Body of pancreas (tissue), 4 donors: ENCODE measurements around the gene C1orf115.

Experiments
- POLR2A ChIP-seq, 3 donors: fragments of 450-650 bp; IDR thresholded peaks; one replicate each; pipeline ENCODE4 v1.6.1; 2016; ENCODE audit warnings: antibody characterized with exemption in 3 of 3, mild to moderate bottlenecking in 2 of 3
- TF ChIP-seq, protein P1 (sequence below), 7 experiments: fragments of 450-650 bp in 4 of 7; fragments of 200-600 bp in 3 of 7; sonication (generic) in 3 of 7; IDR thresholded peaks; one replicate each; pipeline ENCODE4 v1.5.1; 2016 to 2019; ENCODE audit warnings: antibody characterized with exemption in 7 of 7

DNA sequence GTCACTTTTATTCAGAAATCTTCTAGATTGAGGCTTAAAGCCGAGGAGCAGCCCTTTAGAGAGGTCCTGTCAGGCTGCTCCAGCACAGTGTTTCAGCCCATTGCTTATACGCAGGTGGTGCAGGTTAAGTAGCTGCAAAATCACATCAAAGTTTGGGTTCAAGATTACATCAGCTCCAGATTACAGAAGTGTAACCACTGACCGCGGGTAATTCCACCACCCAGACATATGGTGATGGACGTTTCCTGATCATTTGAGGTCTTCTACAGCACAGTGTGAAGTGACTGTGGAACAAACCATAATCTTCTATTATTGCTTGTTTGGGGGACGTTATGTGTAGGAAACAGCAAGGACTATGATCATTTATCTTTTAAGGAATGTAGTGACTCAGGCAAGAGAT lies 11.8 kb downstream of the C1orf115 start:
- TF ChIP-seq, protein P1, sequence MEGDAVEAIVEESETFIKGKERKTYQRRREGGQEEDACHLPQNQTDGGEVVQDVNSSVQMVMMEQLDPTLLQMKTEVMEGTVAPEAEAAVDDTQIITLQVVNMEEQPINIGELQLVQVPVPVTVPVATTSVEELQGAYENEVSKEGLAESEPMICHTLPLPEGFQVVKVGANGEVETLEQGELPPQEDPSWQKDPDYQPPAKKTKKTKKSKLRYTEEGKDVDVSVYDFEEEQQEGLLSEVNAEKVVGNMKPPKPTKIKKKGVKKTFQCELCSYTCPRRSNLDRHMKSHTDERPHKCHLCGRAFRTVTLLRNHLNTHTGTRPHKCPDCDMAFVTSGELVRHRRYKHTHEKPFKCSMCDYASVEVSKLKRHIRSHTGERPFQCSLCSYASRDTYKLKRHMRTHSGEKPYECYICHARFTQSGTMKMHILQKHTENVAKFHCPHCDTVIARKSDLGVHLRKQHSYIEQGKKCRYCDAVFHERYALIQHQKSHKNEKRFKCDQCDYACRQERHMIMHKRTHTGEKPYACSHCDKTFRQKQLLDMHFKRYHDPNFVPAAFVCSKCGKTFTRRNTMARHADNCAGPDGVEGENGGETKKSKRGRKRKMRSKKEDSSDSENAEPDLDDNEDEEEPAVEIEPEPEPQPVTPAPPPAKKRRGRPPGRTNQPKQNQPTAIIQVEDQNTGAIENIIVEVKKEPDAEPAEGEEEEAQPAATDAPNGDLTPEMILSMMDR (IDR thresholded peaks at IDR 0.05) = no peak
- TF ChIP-seq POLR2A (IDR thresholded peaks at IDR 0.05) = no peak
